GM21825 (cell line): Measurements from ENCODE around the gene EDEM2.
"Not testable (repeated sequence)": the region's sequence is repeated elsewhere in the genome, so short reads cannot be mapped to it uniquely, and the experiment has no call there.

Source experiments
- ATAC-seq: cut with Tn5 transposase; IDR thresholded peaks from one replicate; pipeline ENCODE4 v1.9.1; 2021; ENCODE audit warnings: mild to moderate bottlenecking, moderate library complexity; ENCODE audit not compliant: unreplicated experiment

The EDEM2 gene

GRCh38 chr20:35088231-35089145 lies 58.6 kb downstream of the EDEM2 start:
- ATAC-seq, result no peak

- ATAC-seq, result no peak
Observed at GRCh38 chr20:35087791-35088190, 59.3 kb downstream of the EDEM2 start.

GRCh38 chr20:35087355-35087754 lies 59.8 kb downstream of the EDEM2 start:
- no peak for ATAC-seq

GRCh38 chr20:35085477-35086225 lies 61.5 kb downstream of the EDEM2 start:
- no peak for ATAC-seq

- no peak for ATAC-seq
Observed at GRCh38 chr20:35084998-35085397, 62.1 kb downstream of the EDEM2 start.

GRCh38 chr20:35080348-35080642 lies 66.8 kb downstream of the EDEM2 start:
- not testable (repeated sequence) for ATAC-seq

- no peak for ATAC-seq
Observed at GRCh38 chr20:35079472-35080347, 67.4 kb downstream of the EDEM2 start.

GRCh38 chr20:35077872-35078271 lies 69.3 kb downstream of the EDEM2 start:
- no peak for ATAC-seq

GRCh38 chr20:35077341-35077740 lies 69.8 kb downstream of the EDEM2 start:
- no peak for ATAC-seq

GRCh38 chr20:35071436-35072153 lies 75.5 kb downstream of the EDEM2 start:
- not testable (repeated sequence) for ATAC-seq

GRCh38 chr20:35066194-35066593 lies 80.9 kb downstream of the EDEM2 start:
- no peak for ATAC-seq
